ENCODE data around the gene ZNF598. TPM values are rescaled to one million over a fixed set of nuclear protein-coding genes. Genes with fewer than 3 reads are reported as not detected.
"Not testable (repeated sequence)": the region's sequence is repeated elsewhere in the genome, so short reads cannot be mapped to it uniquely, and the experiment has no call there.

ZNF598 gene
- total RNA-seq, 4 donors from 2014 or later, result 28.3 to 145 (median 42.0) TPM

DNA sequence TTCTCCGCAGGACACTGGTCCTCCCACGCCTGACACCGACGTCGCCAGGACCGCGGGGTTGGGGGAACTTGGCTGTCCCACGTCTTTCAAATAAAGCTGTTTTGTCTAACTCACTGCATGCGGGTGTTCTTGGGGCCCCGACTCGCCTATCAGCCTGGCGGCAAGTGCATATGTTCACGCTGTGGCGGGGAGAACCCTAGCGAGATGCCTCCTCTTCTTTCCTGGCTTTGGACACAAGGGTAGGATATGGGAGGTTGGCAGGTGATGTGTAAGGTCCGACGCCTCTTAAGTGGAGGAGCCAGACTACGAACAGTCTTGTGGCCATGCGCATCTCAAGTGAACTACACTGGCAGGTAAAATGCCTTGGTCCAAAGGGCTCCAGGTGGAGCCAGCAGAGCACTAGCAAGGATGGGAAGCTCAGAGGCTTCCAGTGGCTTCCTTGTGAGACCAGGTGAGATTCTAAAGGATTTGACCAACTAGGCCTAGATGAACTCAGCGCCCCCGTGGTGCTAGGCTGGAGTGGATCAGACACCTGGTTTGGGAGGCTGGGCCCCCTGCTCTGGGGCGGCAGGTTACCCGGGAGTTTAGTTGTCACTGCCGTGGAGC is 44.1 kb downstream of the ZNF598 start:
- H3K27me3 ChIP-seq, result no peaks in the 10 kb centered on the region
- no peak for DNase-seq
- intact Hi-C loops (cut with DNase I; ENCODE audit: low total_unique reads) (no loop called here), in situ Hi-C loops (cut with MboI; ENCODE audit: low pct_ligation_motif_present in 1 of 4, low pct_unique_long_range_greater_than_20kb in 1 of 4, low sequenced_read_pairs in 3 of 4) (no loop called here)
- 18% methylated on average over 24 of the region's 24 CpGs; no CpG with 5 or more reads in 1 of the 2 donors for WGBS, 2 donors (ENCODE audit: low coverage in 1 of 2)
- peak overlapping the region; percentile 76 to 99 (median 90) for H3K4me3 ChIP-seq
- H3K27ac ChIP-seq, result peak overlapping the region; percentile 96 to 99 (median 98)
- H3K9me3 ChIP-seq, result no peaks in the 10 kb centered on the region
- H3K4me1 ChIP-seq, result peaks cover 5 to 36% (median 29%) of the 10 kb centered on the region in 4 donors
- TF ChIP-seq POLR2A (IDR thresholded peaks at IDR 0.05), result no peak
- TF ChIP-seq EP300 (IDR thresholded peaks at IDR 0.05; ENCODE audit: low read depth), result no peak
- TF ChIP-seq, protein P1, sequence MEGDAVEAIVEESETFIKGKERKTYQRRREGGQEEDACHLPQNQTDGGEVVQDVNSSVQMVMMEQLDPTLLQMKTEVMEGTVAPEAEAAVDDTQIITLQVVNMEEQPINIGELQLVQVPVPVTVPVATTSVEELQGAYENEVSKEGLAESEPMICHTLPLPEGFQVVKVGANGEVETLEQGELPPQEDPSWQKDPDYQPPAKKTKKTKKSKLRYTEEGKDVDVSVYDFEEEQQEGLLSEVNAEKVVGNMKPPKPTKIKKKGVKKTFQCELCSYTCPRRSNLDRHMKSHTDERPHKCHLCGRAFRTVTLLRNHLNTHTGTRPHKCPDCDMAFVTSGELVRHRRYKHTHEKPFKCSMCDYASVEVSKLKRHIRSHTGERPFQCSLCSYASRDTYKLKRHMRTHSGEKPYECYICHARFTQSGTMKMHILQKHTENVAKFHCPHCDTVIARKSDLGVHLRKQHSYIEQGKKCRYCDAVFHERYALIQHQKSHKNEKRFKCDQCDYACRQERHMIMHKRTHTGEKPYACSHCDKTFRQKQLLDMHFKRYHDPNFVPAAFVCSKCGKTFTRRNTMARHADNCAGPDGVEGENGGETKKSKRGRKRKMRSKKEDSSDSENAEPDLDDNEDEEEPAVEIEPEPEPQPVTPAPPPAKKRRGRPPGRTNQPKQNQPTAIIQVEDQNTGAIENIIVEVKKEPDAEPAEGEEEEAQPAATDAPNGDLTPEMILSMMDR (IDR thresholded peaks at IDR 0.05), result no peak
- TF ChIP-seq POLR2AphosphoS5 (IDR thresholded peaks at IDR 0.05), result peak in 1 of 3 donors; percentile 3
- H3K36me3 ChIP-seq, result peaks cover 0 to 16% (median 6%) of the 10 kb centered on the region in 4 donors

DNA sequence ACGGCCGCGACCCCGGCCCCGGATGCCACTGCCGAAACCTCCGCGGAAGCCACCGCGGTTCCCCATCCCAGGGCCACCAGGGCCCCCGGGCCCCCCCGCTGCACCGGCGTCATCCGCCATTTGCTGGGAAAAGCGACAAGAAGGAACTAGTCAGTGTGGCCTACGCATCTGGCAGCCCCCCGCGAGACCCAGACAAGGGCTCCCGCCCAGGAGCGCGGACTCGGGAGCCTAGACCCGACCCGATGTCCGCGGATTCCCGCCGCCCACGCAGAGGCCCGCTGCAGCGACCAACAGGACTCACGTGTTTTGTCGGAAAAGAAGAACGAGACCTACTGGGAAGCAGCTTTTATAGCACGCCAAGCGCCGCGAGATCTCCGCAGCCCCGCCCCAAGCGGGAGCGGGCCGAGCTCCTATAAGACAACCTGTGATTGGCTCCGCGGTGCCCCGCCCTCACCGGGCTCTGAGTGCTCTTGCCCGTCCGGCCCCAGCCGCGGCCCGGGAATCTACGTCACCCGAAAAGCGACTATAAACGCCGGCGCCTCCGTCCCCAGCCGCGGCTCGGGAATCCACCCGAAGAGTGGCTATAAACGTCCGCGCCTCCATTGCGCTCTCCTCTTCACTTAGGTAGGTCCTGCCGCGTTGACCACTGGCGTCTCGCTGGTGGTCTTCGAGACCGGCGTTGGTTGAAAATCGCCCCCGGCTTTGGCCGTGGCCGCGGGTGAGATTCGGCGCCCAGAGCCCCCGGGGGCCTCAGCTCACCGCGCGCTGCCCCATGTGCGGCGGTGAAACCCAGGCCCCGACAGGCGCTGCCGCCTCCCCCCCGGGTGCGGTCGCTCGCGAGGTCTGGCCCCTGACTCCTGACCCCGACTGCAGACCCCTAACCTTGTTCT is 44.9 kb downstream of the ZNF598 start, which contains the start of gene RPS2:
Gene RPS2 (minus strand): TSS at position 321 of the 890 bp plus-strand sequence. CDS start 201 bp downstream, at position 120.
- peaks cover 8 to 44% (median 35%) of the 10 kb centered on the region in 4 donors for H3K4me1 ChIP-seq
- H3K9me3 ChIP-seq, result no peaks in the 10 kb centered on the region
- WGBS, 2 donors (ENCODE audit: low coverage in 1 of 2), result 0% methylated on average over 35 of the region's 97 CpGs; no CpG with 5 or more reads in 1 of the 2 donors
- in situ Hi-C loops (cut with MboI; ENCODE audit: low pct_ligation_motif_present in 1 of 4, low pct_unique_long_range_greater_than_20kb in 1 of 4, low sequenced_read_pairs in 3 of 4) (no loop called here), intact Hi-C loops (cut with DNase I; ENCODE audit: low total_unique reads) (no loop called here)
- peak; percentile 99 for DNase-seq
- peak within 1 kb of the TSS; percentile 96 to 99 (median 98) for H3K27ac ChIP-seq
- peak within 1 kb of the TSS; percentile 84 to 99 (median 90) for H3K4me3 ChIP-seq
- TF ChIP-seq EP300 (IDR thresholded peaks at IDR 0.05; ENCODE audit: low read depth) (no peak), POLR2A (IDR thresholded peaks at IDR 0.05) (peak; percentile 99), POLR2AphosphoS5 (IDR thresholded peaks at IDR 0.05) (peak; percentile 97 to 100 (median 99))
- TF ChIP-seq, protein P1 (IDR thresholded peaks at IDR 0.05), result peak in 1 of 5 experiments; percentile 11
- H3K27me3 ChIP-seq, result no peaks in the 10 kb centered on the region
- peaks cover 0 to 16% (median 6%) of the 10 kb centered on the region in 4 donors for H3K36me3 ChIP-seq

DNA sequence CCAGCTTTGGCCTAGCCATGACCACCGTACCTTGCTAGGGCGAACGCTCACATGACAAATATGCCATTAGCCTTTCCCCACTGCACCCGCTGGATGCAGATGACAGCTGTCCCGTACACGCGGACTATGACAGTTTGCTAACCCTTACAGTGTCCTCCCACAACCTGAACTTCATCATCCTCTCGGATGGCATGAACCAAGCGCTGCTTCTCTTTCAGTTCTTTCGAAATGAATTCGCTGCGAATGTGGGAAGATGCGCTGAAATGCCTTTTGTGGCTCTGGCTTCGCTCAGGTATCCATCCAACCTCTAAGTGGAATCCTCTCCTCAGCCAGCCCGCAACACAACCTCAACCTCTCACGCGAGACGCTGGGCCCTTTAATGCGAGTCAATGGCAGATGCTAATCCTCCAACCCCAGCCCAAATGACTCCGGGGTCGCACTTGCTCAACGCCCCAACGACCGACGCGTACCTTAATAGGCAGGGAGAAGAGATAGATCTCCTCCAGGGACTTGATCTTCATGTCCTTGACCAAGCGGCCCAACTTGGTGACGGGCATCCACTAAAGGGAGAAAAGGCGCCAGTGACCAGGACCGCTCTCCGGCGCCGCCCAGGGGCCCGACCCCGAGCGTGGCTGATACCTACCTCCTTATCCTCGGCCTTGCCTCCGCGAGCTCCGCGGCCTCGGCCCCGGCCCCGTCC is 45.7 kb downstream of the ZNF598 start:
- TF ChIP-seq EP300 (IDR thresholded peaks at IDR 0.05; ENCODE audit: low read depth) (no peak), POLR2A (IDR thresholded peaks at IDR 0.05) (no peak), POLR2AphosphoS5 (IDR thresholded peaks at IDR 0.05) (no peak)
- TF ChIP-seq, protein P1 (IDR thresholded peaks at IDR 0.05), result peak in 1 of 5 experiments; percentile 1
- no peak for DNase-seq
- Histone ChIP-seq H3K4me1 (peaks cover 8 to 46% (median 37%) of the 10 kb centered on the region in 4 donors), H3K36me3 (peaks cover 0 to 16% (median 6%) of the 10 kb centered on the region in 4 donors), H3K9me3 (no peaks in the 10 kb centered on the region), H3K4me3 (peak overlapping the region; percentile 84 to 99 (median 90)), H3K27ac (peak overlapping the region; percentile 96 to 99 (median 98)), H3K27me3 (no peaks in the 10 kb centered on the region)
- 6 to 20% methylated on average over 1 to 39 of the region's 44 CpGs for WGBS, 2 donors (ENCODE audit: low coverage in 1 of 2)
- in situ Hi-C loops (cut with MboI; ENCODE audit: low pct_ligation_motif_present in 1 of 4, low pct_unique_long_range_greater_than_20kb in 1 of 4, low sequenced_read_pairs in 3 of 4) (no loop called here), intact Hi-C loops (cut with DNase I; ENCODE audit: low total_unique reads) (no loop called here)

DNA sequence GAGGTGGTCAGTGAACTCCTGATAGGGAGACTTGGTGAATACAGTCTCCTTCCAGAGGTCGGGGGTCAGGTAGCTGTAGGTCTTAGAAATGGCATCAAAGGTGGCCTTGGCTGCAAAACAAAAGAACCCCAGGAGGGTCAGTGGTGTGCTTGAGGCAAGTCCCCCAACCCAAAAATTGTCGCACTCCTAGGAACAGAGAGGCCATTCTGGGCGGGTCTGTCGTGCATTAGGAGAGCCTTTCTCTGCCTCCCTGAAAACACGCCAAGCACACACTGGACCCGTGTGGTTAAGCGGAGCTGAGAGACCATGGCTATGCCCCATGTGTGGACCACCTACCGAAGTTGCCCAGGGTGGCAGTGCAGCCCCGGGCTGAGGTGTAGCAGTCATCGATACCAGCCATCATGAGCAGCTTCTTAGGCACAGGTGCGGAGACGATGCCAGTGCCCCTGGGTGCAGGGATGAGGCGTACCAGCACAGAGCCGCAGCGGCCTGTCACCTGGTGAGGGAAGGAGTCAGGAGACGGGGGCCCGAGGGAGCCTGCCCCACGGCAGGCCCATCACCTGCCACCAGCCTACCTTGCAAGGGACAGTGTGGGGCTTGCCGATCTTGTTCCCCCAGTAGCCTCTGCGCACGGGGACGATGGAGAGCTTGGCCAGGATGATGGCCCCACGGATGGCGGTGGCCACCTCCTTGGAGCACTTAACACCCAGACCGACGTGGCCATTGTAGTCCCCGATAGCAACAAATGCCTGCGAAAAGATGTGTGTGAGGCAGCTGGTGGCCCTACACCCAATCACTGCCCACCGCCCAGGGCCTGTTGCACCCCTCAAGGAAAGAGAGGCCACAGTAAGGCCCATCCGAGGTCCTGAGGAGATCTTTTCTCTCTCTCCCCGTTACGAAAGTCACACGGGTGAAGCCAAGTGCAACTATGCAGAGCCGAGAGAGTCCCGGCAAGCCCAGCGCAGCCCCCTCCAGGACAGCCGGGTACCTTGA is 47.2 kb downstream of the ZNF598 start:
- H3K4me1 ChIP-seq, result peaks cover 8 to 50% (median 41%) of the 10 kb centered on the region in 4 donors
- DNase-seq; H3K4me3 ChIP-seq; H3K9me3 ChIP-seq; H3K27me3 ChIP-seq; in situ Hi-C loops (cut with MboI; ENCODE audit: low pct_ligation_motif_present in 1 of 4, low pct_unique_long_range_greater_than_20kb in 1 of 4, low sequenced_read_pairs in 3 of 4); intact Hi-C loops (cut with DNase I; ENCODE audit: low total_unique reads): not testable (repeated sequence)
- 81% methylated on average over 34 of the region's 37 CpGs; no CpG with 5 or more reads in 1 of the 2 donors for WGBS, 2 donors (ENCODE audit: low coverage in 1 of 2)
- H3K36me3 ChIP-seq, result peaks cover 0 to 16% (median 6%) of the 10 kb centered on the region in 4 donors
- peak overlapping the region in 3 of 4 donors; percentile 25 to 99 (median 99) for H3K27ac ChIP-seq
